Right lobe of liver (tissue), 6 donors: ENCODE measurements around the gene IL15RA. TPM values are rescaled to one million over a fixed set of nuclear protein-coding genes. Genes with fewer than 3 reads are reported as not detected.

Experiments used
- ATAC-seq, 4 donors: fragments of 200-7000 bp; cut with Tn5 transposase; one replicate each; pipeline ENCODE4 v1.9.1; 2020; ENCODE audit warnings: mild to moderate bottlenecking in 4 of 4, moderate library complexity in 4 of 4
- DNase-seq, 3 donors: peaks; one replicate each; pipeline ENCODE4 v3.0.0-alpha.2; 2020
- H3K27ac ChIP-seq, 3 donors: fragments of 200-600 bp; one replicate each; pipeline ENCODE4 v1.8.0; 2022
- H3K27me3 ChIP-seq, 2 donors: fragments of 200-600 bp; one replicate each; pipeline ENCODE4 v1.8.0; 2022
- H3K36me3 ChIP-seq, 4 donors: fragments of 200-600 bp; sonication (generic) in 1 of 4; one replicate each; pipeline versions ENCODE4 v1.5.1 to v1.8.0; 2017 to 2022; ENCODE audit warnings: control low read depth in 1 of 4
- H3K4me1 ChIP-seq, 4 donors: fragments of 200-600 bp; sonication (generic) in 1 of 4; one replicate each; pipeline versions ENCODE4 v1.5.1 to v1.8.0; 2017 to 2022; ENCODE audit warnings: control low read depth in 1 of 4
- H3K4me3 ChIP-seq, 3 donors: fragments of 200-600 bp; one replicate each; pipeline ENCODE4 v1.8.0; 2022
- H3K9me3 ChIP-seq, 4 donors: fragments of 200-600 bp; sonication (generic) in 1 of 4; one replicate each; pipeline versions ENCODE4 v1.5.1 to v1.8.0; 2017 to 2022; ENCODE audit warnings: control low read depth in 1 of 4
- CTCF ChIP-seq, 4 donors: fragments of 200-600 bp in 3 of 4; fragments of 450-650 bp in 1 of 4; IDR thresholded peaks; one replicate each; pipeline versions ENCODE4 v1.5.1 to v1.8.0; 2016 to 2022; ENCODE audit warnings: antibody characterized with exemption in 4 of 4, mild to moderate bottlenecking in 2 of 4
- POLR2A ChIP-seq: fragments of 450-650 bp; IDR thresholded peaks from one replicate; pipeline ENCODE4 v1.6.1; 2017; ENCODE audit warnings: antibody characterized with exemption, mild to moderate bottlenecking
- WGBS: methylation state at CpG from one replicate; pipeline ENCODE4 v1.1.6; 2018; ENCODE audit warnings: low coverage, low lambda C conversion rate; ENCODE audit not compliant: insufficient coverage; ENCODE audit errors: missing lambda C conversion rate; 5-methylcytosine and 5-hydroxymethylcytosine counted together
- intact Hi-C, 2 donors: fragments of 100-400 bp; cut with DNase I; formaldehyde crosslinking; loops; one replicate each; pipeline versions ENCODE4 v1.11.2 to v1.14.1; 2022
- total RNA-seq, 6 experiments: library from RNA; depleted of rRNA in 2 of 6; stranded (reverse); fragments of >200 nt in 2 of 6; fragmentation: NEBNext Ultra II Directional in 3 of 6; extraction: Animal tissue kit (Norgen Biotek cat#: 25700) in 3 of 6; gene quantifications; one replicate each; pipeline versions ENCODE4 v1.1.0 to v1.2.4, GENCODE V29; 2016 to 2023
- donor health status: DM: no; HTN: yes; CAD: no.
- donor health status: DM: no; HTN: no; CAD: no.
- donor health status: DM: no; HTN: no; CAD: no.
- donor health status: DM: no; HTN: yes; CAD: no.
- donor health status: DM: no; HTN: yes; CAD: no.

IL15RA gene
- total RNA-seq, 6 experiments from 2014 or later: 6.2 to 42.7 (median 13.3) TPM

- DNase-seq (peak in 2 of 3 donors; percentile 2 to 17), ATAC-seq (no peak)
- Histone ChIP-seq H3K36me3 (peaks cover 0 to 23% (median 10%) of the 10 kb centered on the region in 4 donors), H3K4me1 (no peaks in the 10 kb centered on the region), H3K4me3 (no peak overlapping the region), H3K9me3 (no peaks in the 10 kb centered on the region), H3K27me3 (no peaks in the 10 kb centered on the region), H3K27ac (no peak overlapping the region)
- no peak for TF ChIP-seq POLR2A
- TF ChIP-seq CTCF (IDR thresholded peaks at IDR 0.05): no peak
- WGBS: 89% methylated on average over 5 of the region's 5 CpGs
- intact Hi-C loops: no loop called here
Measured at GRCh38 chr10:5959142-5959541, 18.2 kb downstream of the IL15RA start.

GRCh38 chr10:5958675-5959074, 18.7 kb downstream of the IL15RA start:
- TF ChIP-seq POLR2A: no peak
- TF ChIP-seq CTCF (IDR thresholded peaks at IDR 0.05): no peak
- H3K4me3 ChIP-seq: no peak overlapping the region
- no peaks in the 10 kb centered on the region for H3K9me3 ChIP-seq
- intact Hi-C loops: no loop called here
- 79% methylated on average over 6 of the region's 6 CpGs for WGBS
- no peak for DNase-seq
- H3K4me1 ChIP-seq: no peaks in the 10 kb centered on the region
- ATAC-seq: no peak
- H3K36me3 ChIP-seq: peaks cover 0 to 23% (median 10%) of the 10 kb centered on the region in 4 donors
- no peaks in the 10 kb centered on the region for H3K27me3 ChIP-seq
- no peak overlapping the region for H3K27ac ChIP-seq

GRCh38 chr10:5958077-5958476, 19.3 kb downstream of the IL15RA start:
- H3K27me3 ChIP-seq: no peaks in the 10 kb centered on the region
- 88% methylated on average over 2 of the region's 2 CpGs for WGBS
- intact Hi-C loops: no loop called here
- H3K4me1 ChIP-seq: no peaks in the 10 kb centered on the region
- H3K36me3 ChIP-seq: peaks cover 0 to 26% (median 10%) of the 10 kb centered on the region in 4 donors
- DNase-seq (no peak), ATAC-seq (no peak)
- H3K9me3 ChIP-seq: no peaks in the 10 kb centered on the region
- H3K4me3 ChIP-seq: no peak overlapping the region
- TF ChIP-seq CTCF (IDR thresholded peaks at IDR 0.05) (no peak), POLR2A (no peak)
- H3K27ac ChIP-seq: no peak overlapping the region

GRCh38 chr10:5956146-5956936, 21.0 kb downstream of the IL15RA start:
- ATAC-seq: no peak
- Histone ChIP-seq H3K9me3 (no peaks in the 10 kb centered on the region), H3K4me1 (peaks cover 0 to under 1% (median 0%) of the 10 kb centered on the region in 4 donors), H3K27me3 (no peaks in the 10 kb centered on the region), H3K36me3 (peaks cover 0 to 32% (median 13%) of the 10 kb centered on the region in 4 donors), H3K4me3 (no peak overlapping the region), H3K27ac (no peak overlapping the region)
- DNase-seq: peak; percentile 7 to 31 (median 22)
- TF ChIP-seq POLR2A (no peak), CTCF (IDR thresholded peaks at IDR 0.05) (no peak)
- intact Hi-C loops: no loop called here
- WGBS: 90% methylated on average over 7 of the region's 17 CpGs
